Measurements from ENCODE around the gene CASR.

CASR gene

GRCh38 chr3:122301063-122301462 is 117.6 kb downstream of the CASR start:
- Mint-ChIP-seq H3K36me3 (ENCODE audit: insufficient read depth) (no peaks in the 10 kb centered on the region), H3K9me3 (no peaks in the 10 kb centered on the region), H3K4me1 (no peaks in the 10 kb centered on the region), H3K4me3 (no peak overlapping the region), H3K27me3 (no peaks in the 10 kb centered on the region), H3K27ac (ENCODE audit: low read depth) (no peak overlapping the region)
- no peak for DNase-seq (ENCODE audit: low spot score in 2 of 2)
- ATAC-seq (replicated peaks; ENCODE audit: extremely low read depth, poor library complexity, severe bottlenecking), result no peak

DNA sequence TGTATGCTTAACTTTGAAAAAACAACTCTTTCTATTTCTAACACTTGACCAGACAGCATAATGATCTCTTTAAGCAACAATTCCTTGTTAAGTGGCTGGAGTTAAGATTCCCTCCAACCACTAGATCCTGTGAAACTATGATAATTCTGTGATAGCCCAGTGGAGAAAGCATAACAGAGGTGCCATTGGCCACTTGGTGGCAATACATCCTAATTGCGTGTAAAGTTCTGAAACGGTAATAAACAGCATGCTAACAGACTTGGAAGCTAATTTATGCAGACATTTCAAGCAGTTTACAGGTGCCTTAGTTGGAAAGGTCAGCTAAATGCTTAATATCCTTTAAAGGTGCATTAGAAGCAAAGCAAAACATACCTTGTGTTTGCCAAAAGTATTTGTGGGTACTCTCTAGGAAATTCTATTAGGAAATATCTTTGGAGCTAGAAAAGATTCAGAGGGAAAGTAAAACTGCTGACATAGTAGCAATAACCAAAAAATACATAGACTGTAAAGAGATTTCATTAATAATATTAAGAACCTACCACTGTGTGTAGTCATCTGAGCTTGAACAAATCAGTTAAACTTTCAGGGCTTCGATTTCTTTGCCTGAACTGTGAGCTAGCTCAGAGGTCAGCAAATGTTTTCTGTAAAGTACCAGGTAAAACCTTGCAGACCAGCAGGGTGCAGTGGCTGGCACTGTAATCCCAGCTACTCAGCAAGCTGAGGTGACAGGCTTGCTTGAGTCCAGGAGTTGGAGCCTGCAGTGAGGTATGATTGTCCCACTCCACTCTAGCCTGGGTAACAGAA is 122.6 kb downstream of the CASR start:
- no peaks in the 10 kb centered on the region for H3K4me1 Mint-ChIP-seq
- H3K27me3 Mint-ChIP-seq, result no peaks in the 10 kb centered on the region
- no peak overlapping the region for H3K27ac Mint-ChIP-seq (ENCODE audit: low read depth)
- H3K36me3 Mint-ChIP-seq (ENCODE audit: insufficient read depth), result no peaks in the 10 kb centered on the region
- no peaks in the 10 kb centered on the region for H3K9me3 Mint-ChIP-seq
- H3K4me3 Mint-ChIP-seq, result no peak overlapping the region
- no peak for ATAC-seq (replicated peaks; ENCODE audit: extremely low read depth, poor library complexity, severe bottlenecking)
- DNase-seq (ENCODE audit: low spot score in 2 of 2), result no peak

GRCh38 chr3:122306622-122306953 is 123.1 kb downstream of the CASR start:
- no peaks in the 10 kb centered on the region for H3K27me3 Mint-ChIP-seq
- no peak overlapping the region for H3K27ac Mint-ChIP-seq (ENCODE audit: low read depth)
- ATAC-seq (replicated peaks; ENCODE audit: extremely low read depth, poor library complexity, severe bottlenecking) (no peak), DNase-seq (ENCODE audit: low spot score in 2 of 2) (no peak)
- no peaks in the 10 kb centered on the region for H3K9me3 Mint-ChIP-seq
- H3K4me3 Mint-ChIP-seq, result no peak overlapping the region
- no peaks in the 10 kb centered on the region for H3K36me3 Mint-ChIP-seq (ENCODE audit: insufficient read depth)
- H3K4me1 Mint-ChIP-seq, result no peaks in the 10 kb centered on the region

GRCh38 chr3:122307094-122307687 is 123.7 kb downstream of the CASR start:
- Mint-ChIP-seq H3K27me3 (no peaks in the 10 kb centered on the region), H3K4me1 (no peaks in the 10 kb centered on the region), H3K36me3 (ENCODE audit: insufficient read depth) (no peaks in the 10 kb centered on the region), H3K4me3 (no peak overlapping the region), H3K9me3 (no peaks in the 10 kb centered on the region), H3K27ac (ENCODE audit: low read depth) (no peak overlapping the region)
- DNase-seq (ENCODE audit: low spot score in 2 of 2) (no peak), ATAC-seq (replicated peaks; ENCODE audit: extremely low read depth, poor library complexity, severe bottlenecking) (no peak)

- Mint-ChIP-seq H3K36me3 (ENCODE audit: insufficient read depth) (no peaks in the 10 kb centered on the region), H3K4me3 (no peak overlapping the region), H3K27ac (ENCODE audit: low read depth) (no peak overlapping the region), H3K9me3 (no peaks in the 10 kb centered on the region), H3K27me3 (peaks cover 7% of the 10 kb centered on the region), H3K4me1 (peaks cover 3% of the 10 kb centered on the region)
- DNase-seq (ENCODE audit: low spot score in 2 of 2) (no peak), ATAC-seq (replicated peaks; ENCODE audit: extremely low read depth, poor library complexity, severe bottlenecking) (no peak)
Observed at GRCh38 chr3:122307976-122308375, 124.5 kb downstream of the CASR start.

DNA sequence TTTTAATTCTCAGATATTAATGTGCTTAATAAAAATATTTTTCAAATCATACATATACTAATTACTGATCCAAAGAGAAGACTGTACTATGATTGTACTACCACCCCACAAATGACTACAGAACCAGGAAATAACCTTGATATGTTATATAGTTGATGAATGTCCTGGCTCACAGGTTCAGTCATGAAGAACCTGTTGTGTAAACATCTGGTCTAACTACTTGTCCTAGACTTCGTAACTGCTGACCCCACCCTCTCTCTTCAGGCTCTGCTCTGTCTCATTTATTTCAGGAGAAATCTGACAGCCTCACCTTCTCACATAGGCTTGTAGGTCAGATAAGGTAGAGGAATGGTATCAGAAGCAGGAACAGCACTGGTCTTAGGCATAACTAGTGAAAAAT is 126.9 kb downstream of the CASR start:
- H3K27me3 Mint-ChIP-seq, result peaks cover 16% of the 10 kb centered on the region
- H3K9me3 Mint-ChIP-seq, result no peaks in the 10 kb centered on the region
- H3K4me3 Mint-ChIP-seq, result no peak overlapping the region
- no peak overlapping the region for H3K27ac Mint-ChIP-seq (ENCODE audit: low read depth)
- DNase-seq (ENCODE audit: low spot score in 2 of 2), result no peak
- peaks cover 5% of the 10 kb centered on the region for H3K4me1 Mint-ChIP-seq
- H3K36me3 Mint-ChIP-seq (ENCODE audit: insufficient read depth), result no peaks in the 10 kb centered on the region
- no peak for ATAC-seq (replicated peaks; ENCODE audit: extremely low read depth, poor library complexity, severe bottlenecking)

- H3K36me3 Mint-ChIP-seq (ENCODE audit: insufficient read depth), result no peaks in the 10 kb centered on the region
- H3K4me1 Mint-ChIP-seq, result peaks cover 5% of the 10 kb centered on the region
- no peak for ATAC-seq (replicated peaks; ENCODE audit: extremely low read depth, poor library complexity, severe bottlenecking)
- no peak overlapping the region for H3K4me3 Mint-ChIP-seq
- peaks cover 31% of the 10 kb centered on the region for H3K27me3 Mint-ChIP-seq
- no peak overlapping the region for H3K27ac Mint-ChIP-seq (ENCODE audit: low read depth)
- no peaks in the 10 kb centered on the region for H3K9me3 Mint-ChIP-seq
- DNase-seq (ENCODE audit: low spot score in 2 of 2), result no peak
Observed at GRCh38 chr3:122312826-122313225, 129.4 kb downstream of the CASR start.

GRCh38 chr3:122313281-122313680 is 129.8 kb downstream of the CASR start:
- ATAC-seq (replicated peaks; ENCODE audit: extremely low read depth, poor library complexity, severe bottlenecking) (no peak), DNase-seq (ENCODE audit: low spot score in 2 of 2) (no peak)
- Mint-ChIP-seq H3K27me3 (peaks cover 34% of the 10 kb centered on the region), H3K36me3 (ENCODE audit: insufficient read depth) (no peaks in the 10 kb centered on the region), H3K27ac (ENCODE audit: low read depth) (no peak overlapping the region), H3K4me3 (no peak overlapping the region), H3K4me1 (peaks cover 5% of the 10 kb centered on the region), H3K9me3 (no peaks in the 10 kb centered on the region)

DNA sequence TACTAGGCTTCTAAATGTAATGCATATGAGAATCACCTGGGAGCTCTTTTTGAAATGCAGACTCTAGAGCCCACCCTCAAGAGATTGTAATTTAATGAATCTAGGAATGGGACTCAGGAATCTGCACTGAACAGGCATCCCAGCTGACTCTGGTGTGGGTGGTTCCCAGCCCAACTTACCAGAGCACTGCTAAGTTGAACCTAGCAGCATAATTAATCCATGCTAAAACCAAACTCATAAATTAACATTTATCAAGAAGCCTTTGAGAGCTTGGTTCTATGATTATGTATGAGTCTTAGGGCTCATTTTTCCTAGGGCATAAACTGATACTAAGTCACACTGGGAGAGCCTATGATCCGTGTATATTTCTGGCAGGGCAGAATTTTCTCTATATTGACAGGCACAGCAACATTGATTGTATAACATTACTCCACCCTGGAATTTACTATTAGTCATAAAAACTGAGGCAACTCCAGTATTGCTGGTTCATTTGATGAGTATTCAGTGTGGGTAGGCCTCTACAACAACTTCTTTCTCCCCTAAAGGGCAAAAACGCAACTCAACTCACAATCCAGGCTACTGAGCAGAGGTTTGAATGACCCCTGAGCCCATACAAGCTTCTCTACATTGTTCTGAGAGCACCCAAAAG is 130.9 kb downstream of the CASR start:
- Mint-ChIP-seq H3K36me3 (ENCODE audit: insufficient read depth) (no peaks in the 10 kb centered on the region), H3K9me3 (no peaks in the 10 kb centered on the region), H3K4me1 (peaks cover 5% of the 10 kb centered on the region), H3K27me3 (peaks cover 43% of the 10 kb centered on the region), H3K27ac (ENCODE audit: low read depth) (no peak overlapping the region), H3K4me3 (no peak overlapping the region)
- no peak for ATAC-seq (replicated peaks; ENCODE audit: extremely low read depth, poor library complexity, severe bottlenecking)
- no peak for DNase-seq (ENCODE audit: low spot score in 2 of 2)

DNA sequence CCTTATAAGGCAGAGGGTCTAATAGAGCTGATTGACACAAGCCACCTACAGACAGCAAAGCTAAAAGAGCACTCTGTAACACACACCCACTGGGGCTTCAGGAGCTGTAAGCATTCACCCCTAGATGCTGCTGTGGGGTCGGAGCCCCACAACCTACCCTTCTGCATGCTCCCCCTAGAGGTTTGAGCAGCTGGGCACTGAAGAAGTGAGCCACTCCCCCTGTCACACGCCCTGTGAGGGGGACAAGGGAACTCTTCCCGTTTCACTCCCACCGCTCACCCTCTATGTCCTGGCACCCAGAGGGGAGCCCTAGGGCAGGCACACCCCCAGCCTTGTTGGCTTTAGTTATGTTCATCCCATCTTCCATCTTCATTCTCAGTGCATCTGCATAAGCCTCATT is 132.2 kb downstream of the CASR start:
- no peak for DNase-seq (ENCODE audit: low spot score in 2 of 2)
- ATAC-seq (replicated peaks; ENCODE audit: extremely low read depth, poor library complexity, severe bottlenecking), result no peak
- Mint-ChIP-seq H3K4me1 (peaks cover 5% of the 10 kb centered on the region), H3K27ac (ENCODE audit: low read depth) (no peak overlapping the region), H3K27me3 (peaks cover 43% of the 10 kb centered on the region), H3K9me3 (no peaks in the 10 kb centered on the region), H3K36me3 (ENCODE audit: insufficient read depth) (no peaks in the 10 kb centered on the region), H3K4me3 (no peak overlapping the region)

DNA sequence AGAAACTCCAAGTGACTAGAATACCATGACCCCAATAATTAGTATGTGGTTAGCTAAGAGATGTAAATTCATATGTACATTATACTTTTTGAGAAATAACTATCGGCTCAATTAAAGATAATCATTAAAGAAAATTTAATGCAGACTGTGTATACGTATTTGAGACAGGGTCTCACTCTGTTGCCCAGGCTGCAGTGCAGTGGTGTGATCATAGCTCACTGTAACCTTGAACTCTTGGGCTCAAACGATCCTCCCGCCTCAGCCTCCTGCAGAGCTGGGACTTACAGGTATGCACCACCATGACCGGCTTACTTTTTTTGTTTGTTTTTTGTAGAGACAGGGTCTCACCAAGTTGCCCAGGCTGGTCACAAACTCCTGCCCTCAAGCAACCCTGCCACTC is 132.9 kb downstream of the CASR start:
- ATAC-seq (replicated peaks; ENCODE audit: extremely low read depth, poor library complexity, severe bottlenecking) (no peak), DNase-seq (ENCODE audit: low spot score in 2 of 2) (no peak)
- Mint-ChIP-seq H3K27ac (ENCODE audit: low read depth) (no peak overlapping the region), H3K4me3 (no peak overlapping the region), H3K4me1 (peaks cover 5% of the 10 kb centered on the region), H3K9me3 (no peaks in the 10 kb centered on the region), H3K27me3 (peaks cover 43% of the 10 kb centered on the region), H3K36me3 (ENCODE audit: insufficient read depth) (no peaks in the 10 kb centered on the region)

DNA sequence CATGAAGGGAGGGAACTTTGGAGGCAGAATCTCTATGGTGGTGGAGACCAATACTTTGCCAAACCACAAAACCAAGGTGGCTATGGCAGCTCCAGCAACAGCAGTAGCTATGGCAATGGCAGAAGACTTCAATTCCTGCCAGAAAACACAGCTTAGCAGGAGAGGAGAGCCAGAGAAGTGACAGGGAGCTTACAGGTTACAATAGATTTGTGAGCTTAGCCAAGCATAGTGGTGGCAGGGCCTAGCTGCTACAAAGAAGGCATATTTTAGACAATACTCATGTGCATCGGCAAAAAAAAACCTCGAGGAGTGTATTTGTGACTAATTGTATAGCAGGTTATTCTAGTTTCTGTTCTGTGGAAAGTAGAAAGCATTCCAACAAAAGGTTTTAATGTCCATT is 135.2 kb downstream of the CASR start:
- H3K27ac Mint-ChIP-seq (ENCODE audit: low read depth), result no peak overlapping the region
- H3K4me1 Mint-ChIP-seq, result no peaks in the 10 kb centered on the region
- no peaks in the 10 kb centered on the region for H3K9me3 Mint-ChIP-seq
- no peak for DNase-seq (ENCODE audit: low spot score in 2 of 2)
- no peak overlapping the region for H3K4me3 Mint-ChIP-seq
- no peaks in the 10 kb centered on the region for H3K36me3 Mint-ChIP-seq (ENCODE audit: insufficient read depth)
- peaks cover 32% of the 10 kb centered on the region for H3K27me3 Mint-ChIP-seq
- ATAC-seq (replicated peaks; ENCODE audit: extremely low read depth, poor library complexity, severe bottlenecking), result no peak

Data from central memory CD8-positive, alpha-beta T cell (primary cell).